ENCODE results near the gene ZFP36.

DNA sequence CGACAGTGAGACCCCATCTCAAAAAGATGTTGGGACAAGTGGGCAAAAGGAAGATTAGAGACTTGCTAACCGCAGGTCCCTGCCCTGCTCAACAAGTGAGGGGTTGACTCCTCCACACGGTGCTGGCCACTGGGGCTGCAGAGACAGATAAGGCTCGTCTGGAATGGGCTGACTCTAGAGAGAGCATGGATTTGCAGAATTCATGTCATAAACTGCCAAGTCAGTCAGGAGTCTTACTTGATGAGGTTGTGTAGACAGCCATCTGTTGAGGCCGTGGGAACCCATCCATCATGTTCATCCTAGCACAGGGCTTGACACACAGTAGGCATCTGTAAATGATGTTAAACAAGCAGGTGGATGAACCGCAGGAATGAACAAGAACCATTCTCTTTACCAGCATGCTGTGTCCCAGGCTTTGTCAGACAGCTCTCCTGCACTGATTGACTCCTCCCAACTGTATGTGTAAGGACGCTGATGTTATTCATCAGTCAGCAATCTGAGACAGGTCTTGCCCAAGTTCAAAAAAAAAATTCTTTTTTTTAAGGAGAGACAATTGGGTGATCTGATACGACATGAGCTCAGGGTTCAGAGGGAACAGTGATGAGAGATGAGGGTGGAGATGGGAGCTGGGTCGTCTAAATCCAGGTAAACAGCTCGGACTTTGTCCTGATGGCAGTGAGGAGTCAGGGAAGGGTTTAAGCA lies 24.6 kb upstream of the ZFP36 start:
- TF ChIP-seq, protein P1, sequence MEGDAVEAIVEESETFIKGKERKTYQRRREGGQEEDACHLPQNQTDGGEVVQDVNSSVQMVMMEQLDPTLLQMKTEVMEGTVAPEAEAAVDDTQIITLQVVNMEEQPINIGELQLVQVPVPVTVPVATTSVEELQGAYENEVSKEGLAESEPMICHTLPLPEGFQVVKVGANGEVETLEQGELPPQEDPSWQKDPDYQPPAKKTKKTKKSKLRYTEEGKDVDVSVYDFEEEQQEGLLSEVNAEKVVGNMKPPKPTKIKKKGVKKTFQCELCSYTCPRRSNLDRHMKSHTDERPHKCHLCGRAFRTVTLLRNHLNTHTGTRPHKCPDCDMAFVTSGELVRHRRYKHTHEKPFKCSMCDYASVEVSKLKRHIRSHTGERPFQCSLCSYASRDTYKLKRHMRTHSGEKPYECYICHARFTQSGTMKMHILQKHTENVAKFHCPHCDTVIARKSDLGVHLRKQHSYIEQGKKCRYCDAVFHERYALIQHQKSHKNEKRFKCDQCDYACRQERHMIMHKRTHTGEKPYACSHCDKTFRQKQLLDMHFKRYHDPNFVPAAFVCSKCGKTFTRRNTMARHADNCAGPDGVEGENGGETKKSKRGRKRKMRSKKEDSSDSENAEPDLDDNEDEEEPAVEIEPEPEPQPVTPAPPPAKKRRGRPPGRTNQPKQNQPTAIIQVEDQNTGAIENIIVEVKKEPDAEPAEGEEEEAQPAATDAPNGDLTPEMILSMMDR (conservative IDR thresholded peaks at IDR 0.05), result no peak
- TF ChIP-seq EZH2 (IDR thresholded peaks at IDR 0.05; ENCODE audit: low read depth), result no peak
